Parathyroid adenoma (tissue), 2 donors: ENCODE results near the gene TNFRSF25.
A peak's percentile ranks its signal among the peaks of the same experiment; 100 is the strongest.

Experiments
- H2AFZ ChIP-seq: fragments of 300-600 bp; sonication (generic); one replicate; pipeline ENCODE4 v1.7.0; 2017; ENCODE audit warnings: antibody characterized with exemption, mild to moderate bottlenecking
- H3K27ac ChIP-seq: fragments of 300-600 bp; sonication (generic); one replicate; pipeline ENCODE4 v1.7.0; 2017
- H3K27me3 ChIP-seq: fragments of 300-600 bp; sonication (generic); one replicate; pipeline ENCODE4 v1.7.0; 2017; ENCODE audit warnings: low read length; ENCODE audit not compliant: control insufficient read depth, insufficient read depth
- H3K36me3 ChIP-seq: fragments of 300-600 bp; sonication (generic); one replicate; pipeline ENCODE4 v1.7.0; 2017; ENCODE audit warnings: low read length; ENCODE audit not compliant: control insufficient read depth, insufficient read depth
- H3K4me1 ChIP-seq: fragments of 300-600 bp; sonication (generic); one replicate; pipeline ENCODE4 v1.7.0; 2017; ENCODE audit warnings: control low read depth
- H3K4me2 ChIP-seq: fragments of 300-600 bp; sonication (generic); one replicate; pipeline ENCODE4 v1.7.0; 2017; ENCODE audit warnings: low read length
- H3K4me3 ChIP-seq: fragments of 300-600 bp; sonication (generic); one replicate; pipeline ENCODE4 v1.7.0; 2017; ENCODE audit warnings: low read depth, low read length
- H3K79me2 ChIP-seq: fragments of 300-600 bp; sonication (generic); one replicate; pipeline ENCODE4 v1.7.0; 2017; ENCODE audit warnings: control low read depth
- H3K9ac ChIP-seq: fragments of 300-600 bp; sonication (generic); one replicate; pipeline ENCODE4 v1.7.0; 2017; ENCODE audit warnings: mild to moderate bottlenecking
- H3K9me3 ChIP-seq: fragments of 300-600 bp; sonication (generic); one replicate; pipeline ENCODE4 v1.7.0; 2017; ENCODE audit warnings: low read length; ENCODE audit not compliant: control insufficient read depth
- TF ChIP-seq, protein P1 (sequence below): fragments of 300-600 bp; sonication (generic); IDR thresholded peaks from one replicate; pipeline ENCODE4 v1.7.0; 2017; ENCODE audit warnings: antibody characterized with exemption, mild to moderate bottlenecking
- donor health status: primary hyperparathyroidism.

The TNFRSF25 gene

DNA sequence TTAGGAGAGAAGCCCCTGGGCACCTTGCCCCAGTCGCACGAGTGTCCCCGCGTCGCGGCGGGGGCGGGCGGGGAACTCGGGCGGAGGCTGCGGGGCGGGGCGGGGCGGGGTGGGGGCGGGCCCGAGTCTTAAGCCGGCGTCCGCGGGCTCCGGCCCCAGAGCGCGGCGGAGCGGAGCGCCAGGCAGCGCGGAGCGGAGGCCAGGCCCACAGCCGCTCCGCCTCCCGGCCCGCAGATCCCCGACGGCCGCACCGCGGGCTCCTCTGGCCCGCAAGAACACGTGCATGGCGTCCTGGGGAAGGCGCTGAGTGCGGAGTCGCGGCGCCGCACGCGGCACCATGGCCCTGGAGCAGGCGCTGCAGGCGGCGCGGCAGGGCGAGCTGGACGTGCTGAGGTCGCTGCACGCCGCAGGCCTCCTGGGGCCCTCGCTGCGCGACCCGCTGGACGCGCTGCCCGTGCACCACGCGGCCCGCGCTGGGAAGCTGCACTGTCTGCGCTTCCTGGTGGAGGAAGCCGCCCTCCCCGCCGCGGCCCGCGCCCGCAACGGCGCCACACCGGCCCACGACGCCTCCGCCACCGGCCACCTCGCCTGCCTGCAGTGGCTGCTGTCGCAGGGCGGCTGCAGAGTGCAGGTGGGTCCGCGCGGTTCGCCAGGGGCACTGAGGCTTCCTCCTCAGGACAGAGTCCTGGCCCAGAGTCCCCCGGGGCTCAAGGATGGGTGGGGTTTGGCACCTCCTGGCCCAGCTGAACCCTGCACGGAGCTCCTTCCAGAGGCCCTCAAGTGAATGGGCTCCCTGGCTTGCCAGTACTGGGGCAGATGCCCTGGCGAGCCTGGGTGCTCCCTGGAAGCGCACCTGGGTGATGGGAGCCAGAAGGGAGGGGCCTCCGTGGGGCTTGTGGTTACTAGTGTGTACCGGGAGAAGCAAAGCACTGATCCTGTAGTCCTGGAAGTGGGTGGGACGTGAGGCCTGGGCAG is 41.1 kb downstream of the TNFRSF25 start, which contains the start of gene ESPN:
Gene ESPN, plus strand, starts transcription at position 158 of the 975 bp plus-strand sequence. Its CDS starts 180 bp downstream, at position 338.
- Histone ChIP-seq H3K36me3 (no peaks in the 10 kb centered on the region), H3K27me3 (no peaks in the 10 kb centered on the region), H2AFZ (peak within 1 kb of the TSS; percentile 38), H3K4me1 (peaks cover 7% of the 10 kb centered on the region), H3K4me2 (peak within 1 kb of the TSS; percentile 41), H3K79me2 (no peaks in the 10 kb centered on the region), H3K9ac (no peak within 1 kb of the TSS), H3K9me3 (no peaks in the 10 kb centered on the region), H3K4me3 (no peak within 1 kb of the TSS), H3K27ac (no peak within 1 kb of the TSS)
- TF ChIP-seq, protein P1, sequence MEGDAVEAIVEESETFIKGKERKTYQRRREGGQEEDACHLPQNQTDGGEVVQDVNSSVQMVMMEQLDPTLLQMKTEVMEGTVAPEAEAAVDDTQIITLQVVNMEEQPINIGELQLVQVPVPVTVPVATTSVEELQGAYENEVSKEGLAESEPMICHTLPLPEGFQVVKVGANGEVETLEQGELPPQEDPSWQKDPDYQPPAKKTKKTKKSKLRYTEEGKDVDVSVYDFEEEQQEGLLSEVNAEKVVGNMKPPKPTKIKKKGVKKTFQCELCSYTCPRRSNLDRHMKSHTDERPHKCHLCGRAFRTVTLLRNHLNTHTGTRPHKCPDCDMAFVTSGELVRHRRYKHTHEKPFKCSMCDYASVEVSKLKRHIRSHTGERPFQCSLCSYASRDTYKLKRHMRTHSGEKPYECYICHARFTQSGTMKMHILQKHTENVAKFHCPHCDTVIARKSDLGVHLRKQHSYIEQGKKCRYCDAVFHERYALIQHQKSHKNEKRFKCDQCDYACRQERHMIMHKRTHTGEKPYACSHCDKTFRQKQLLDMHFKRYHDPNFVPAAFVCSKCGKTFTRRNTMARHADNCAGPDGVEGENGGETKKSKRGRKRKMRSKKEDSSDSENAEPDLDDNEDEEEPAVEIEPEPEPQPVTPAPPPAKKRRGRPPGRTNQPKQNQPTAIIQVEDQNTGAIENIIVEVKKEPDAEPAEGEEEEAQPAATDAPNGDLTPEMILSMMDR, result no peak

DNA sequence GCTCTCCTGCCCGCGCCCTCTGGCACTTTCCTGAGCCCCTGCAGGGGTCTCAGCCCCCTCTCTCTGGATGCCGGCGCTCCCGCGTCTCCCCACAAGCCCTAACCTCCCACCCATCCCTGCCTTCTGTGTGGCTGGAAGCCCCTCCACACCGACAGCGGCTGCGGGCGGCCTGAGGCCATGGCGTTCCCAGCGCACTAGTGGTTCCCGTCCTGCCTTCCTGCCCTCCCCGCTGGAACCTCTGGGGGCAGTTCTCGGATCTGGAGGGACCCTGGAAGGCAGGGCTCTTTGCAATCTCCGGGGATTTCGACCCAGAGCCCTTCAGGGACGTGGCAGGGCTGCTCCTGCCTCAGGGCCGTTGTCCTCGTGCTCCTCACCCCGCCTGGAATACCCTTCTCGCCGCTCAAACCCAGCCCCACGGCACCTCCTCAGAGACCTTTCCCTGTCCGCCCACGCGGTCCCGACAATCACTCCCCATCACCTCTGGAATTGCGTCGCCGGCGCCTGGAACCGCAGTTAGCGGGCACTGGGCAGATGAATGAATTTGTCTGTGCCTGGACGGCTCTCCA is 41.9 kb downstream of the TNFRSF25 start:
- no peaks in the 10 kb centered on the region for H3K36me3 ChIP-seq
- no peaks in the 10 kb centered on the region for H3K9me3 ChIP-seq
- no peak overlapping the region for H3K4me3 ChIP-seq
- H3K4me1 ChIP-seq, result peaks cover 5% of the 10 kb centered on the region
- H3K4me2 ChIP-seq, result peak overlapping the region; percentile 41
- no peaks in the 10 kb centered on the region for H3K27me3 ChIP-seq
- no peak overlapping the region for H3K9ac ChIP-seq
- TF ChIP-seq, protein P1, result peak; percentile 5
- H2AFZ ChIP-seq, result peak overlapping the region; percentile 38
- H3K27ac ChIP-seq, result no peak overlapping the region
- H3K79me2 ChIP-seq, result no peaks in the 10 kb centered on the region

DNA sequence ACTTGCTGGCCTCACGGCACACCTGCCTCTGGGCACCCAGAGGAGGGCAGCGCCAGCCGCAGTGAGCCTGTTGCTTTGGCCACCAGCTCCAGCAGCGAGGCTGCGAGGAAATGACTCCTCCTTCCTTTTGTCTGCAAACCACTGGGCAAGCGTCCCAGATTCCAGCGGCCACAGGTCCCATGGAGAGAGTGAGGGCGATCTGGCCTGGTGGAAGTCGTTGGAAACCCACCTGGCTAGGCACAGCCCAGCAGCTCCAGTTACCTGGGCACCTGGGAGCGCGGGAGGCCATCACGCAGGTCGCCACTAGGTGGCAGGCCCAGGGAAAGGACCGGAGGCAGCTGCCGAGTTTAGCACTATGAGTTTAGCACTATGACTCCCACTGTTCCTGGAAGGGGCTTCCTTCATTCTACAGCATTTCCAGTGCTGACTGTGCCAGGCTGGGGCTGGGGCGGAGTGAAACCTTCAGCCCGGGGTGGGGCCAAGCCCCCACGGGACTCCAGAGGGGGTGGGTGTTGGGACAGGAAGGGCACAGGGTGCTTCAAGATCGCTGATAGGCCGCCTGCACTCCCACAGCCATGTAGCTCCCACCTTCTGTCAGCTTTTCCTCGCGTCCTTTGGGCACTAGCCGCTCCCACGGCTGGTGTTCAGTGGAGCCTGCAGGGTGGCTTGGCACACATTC is 42.5 kb downstream of the TNFRSF25 start:
- Histone ChIP-seq H3K4me1 (peaks cover 5% of the 10 kb centered on the region), H3K79me2 (no peaks in the 10 kb centered on the region), H3K27ac (no peak overlapping the region), H3K4me3 (no peak overlapping the region), H2AFZ (peak overlapping the region; percentile 38), H3K36me3 (no peaks in the 10 kb centered on the region), H3K9ac (no peak overlapping the region), H3K4me2 (peak overlapping the region; percentile 41), H3K9me3 (no peaks in the 10 kb centered on the region), H3K27me3 (no peaks in the 10 kb centered on the region)
- TF ChIP-seq, protein P1, result peak; percentile 60

DNA sequence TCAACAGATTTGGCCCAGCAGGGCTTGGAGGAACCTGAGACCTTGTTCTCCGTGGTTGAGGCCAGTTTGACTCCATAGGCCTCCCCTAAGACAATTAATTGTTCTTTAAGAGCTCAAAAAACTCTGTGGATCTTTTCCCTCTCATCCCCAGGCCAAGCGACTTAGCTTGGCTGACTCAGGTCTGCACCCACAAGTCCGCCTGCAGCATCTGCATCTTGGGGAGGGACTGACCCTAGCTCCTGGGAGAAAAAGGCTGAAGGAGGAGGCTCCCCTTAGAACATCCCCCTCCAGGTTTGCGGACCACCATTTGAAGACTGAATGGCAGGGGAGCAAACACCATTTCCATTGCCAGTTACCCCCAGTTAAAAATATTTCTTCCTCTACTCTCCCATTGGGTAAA is 44.7 kb downstream of the TNFRSF25 start:
- Histone ChIP-seq H3K4me3 (no peak overlapping the region), H3K9ac (no peak overlapping the region), H3K79me2 (no peaks in the 10 kb centered on the region), H3K36me3 (no peaks in the 10 kb centered on the region), H3K4me1 (peaks cover 5% of the 10 kb centered on the region), H2AFZ (no peak overlapping the region), H3K9me3 (no peaks in the 10 kb centered on the region), H3K27ac (no peak overlapping the region), H3K4me2 (no peak overlapping the region), H3K27me3 (no peaks in the 10 kb centered on the region)
- TF ChIP-seq, protein P1, result no peak
